Ramos (cell line): ENCODE measurements around the gene MSI2.

Experiments used
- in situ Hi-C: fragments of 300-500 bp; cut with MboI; formaldehyde crosslinking; loops from one replicate; pipeline ENCODE4 v1.14.3; 2022; ENCODE audit warnings: low sequenced_read_pairs; ENCODE audit not compliant: unreplicated experiment

The MSI2 gene

DNA sequence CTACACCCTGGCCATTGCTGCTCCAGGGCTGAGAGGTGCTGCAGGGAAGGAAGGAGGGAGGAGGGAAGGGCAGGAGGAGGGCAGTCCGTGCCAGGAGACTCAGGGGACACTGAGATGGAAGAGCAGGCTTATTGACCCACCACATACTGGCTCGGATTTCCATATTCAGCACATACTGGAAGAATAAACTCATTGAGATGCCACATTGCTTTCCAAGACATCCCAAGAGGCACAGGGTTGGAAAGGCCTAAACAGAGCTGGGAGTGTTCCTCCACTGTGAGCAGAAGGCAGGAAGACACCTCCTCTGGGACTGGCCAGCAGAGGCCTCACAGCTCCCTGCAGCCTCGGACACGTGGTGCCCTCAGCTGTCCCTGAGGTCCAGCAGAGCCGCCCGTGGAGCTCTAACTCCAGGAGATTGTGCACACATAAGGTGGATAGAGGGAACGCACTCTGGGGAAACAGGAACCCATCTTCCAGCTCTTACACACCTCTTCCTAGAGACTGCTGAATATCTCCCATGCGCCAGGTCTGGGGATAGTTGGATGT, 471.4 kb downstream of the MSI2 start:
- in situ Hi-C loops: no loop called here

DNA sequence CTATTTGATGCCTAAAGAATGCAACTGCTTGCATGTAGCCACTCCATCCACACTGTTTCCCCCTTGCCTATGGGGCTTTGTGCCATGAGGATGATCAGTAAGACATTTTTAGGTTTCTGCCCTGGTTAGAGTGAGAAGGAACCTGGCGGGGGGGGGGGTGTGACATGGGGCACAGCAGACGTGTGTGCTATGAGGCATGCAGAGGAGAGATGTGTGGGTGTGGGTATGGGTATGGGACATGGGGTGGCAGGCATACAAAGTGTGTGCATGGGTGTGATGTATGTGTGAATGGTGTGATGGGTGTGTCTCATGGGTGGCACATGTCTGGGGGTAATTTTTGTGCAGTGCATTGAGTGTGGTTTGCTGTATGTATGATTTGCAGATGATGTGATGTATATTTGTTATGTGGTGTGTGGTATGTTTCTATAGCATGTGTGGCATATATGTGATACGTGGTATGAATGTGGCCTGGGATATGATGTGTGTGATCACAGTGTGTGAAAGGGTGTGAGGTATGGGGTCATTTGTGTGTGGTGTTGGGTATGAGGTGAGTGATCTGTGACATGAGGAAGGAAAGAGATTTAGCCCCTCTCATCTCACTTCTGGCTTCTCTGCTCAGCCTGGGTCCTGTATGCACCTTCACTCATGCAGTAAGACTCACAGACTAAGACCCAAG, 473.8 kb downstream of the MSI2 start:
- in situ Hi-C loops: no loop called here

DNA sequence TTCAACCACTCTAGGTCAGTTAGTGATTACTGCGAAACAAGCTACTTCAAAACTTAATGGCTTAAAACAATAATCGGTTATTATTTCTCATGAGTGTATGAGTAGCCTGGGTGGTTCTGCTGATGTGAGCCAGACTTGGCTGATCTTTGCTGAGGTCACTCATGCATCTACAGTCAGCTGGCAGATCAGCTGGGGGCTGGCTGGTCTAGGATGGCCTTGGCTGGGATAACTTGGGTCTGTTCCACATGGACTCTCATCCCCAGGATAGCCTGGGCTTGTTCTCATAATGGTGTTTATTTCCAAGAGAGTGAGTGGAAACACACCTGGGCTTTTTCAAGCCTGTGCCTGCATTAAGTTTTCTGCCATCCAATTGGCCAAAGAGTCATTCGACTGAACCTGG, 475.7 kb downstream of the MSI2 start:
- in situ Hi-C loops: no loop called here

DNA sequence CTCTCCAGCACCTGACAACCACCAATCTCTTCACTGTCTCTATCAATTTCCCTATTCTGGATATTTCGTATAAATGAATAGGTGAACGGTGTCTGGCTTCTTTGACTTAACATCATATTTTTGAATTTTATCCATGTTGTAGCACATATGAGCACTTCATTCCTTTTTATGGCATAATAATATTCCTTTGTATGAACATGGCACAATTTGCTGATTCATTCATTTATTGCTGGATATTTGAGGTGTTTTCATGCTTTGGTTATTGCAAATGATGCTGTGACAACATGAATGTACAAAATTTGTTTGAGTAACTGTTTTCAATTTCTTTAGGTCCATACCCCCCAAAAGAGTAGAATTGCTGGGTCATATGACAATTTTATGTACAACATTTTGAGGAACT, 476.8 kb downstream of the MSI2 start:
- in situ Hi-C loops: no loop called here
